ENCODE results near the gene GLI1.
A peak's percentile ranks its signal among the peaks of the same experiment; 100 is the strongest.

The GLI1 gene

DNA sequence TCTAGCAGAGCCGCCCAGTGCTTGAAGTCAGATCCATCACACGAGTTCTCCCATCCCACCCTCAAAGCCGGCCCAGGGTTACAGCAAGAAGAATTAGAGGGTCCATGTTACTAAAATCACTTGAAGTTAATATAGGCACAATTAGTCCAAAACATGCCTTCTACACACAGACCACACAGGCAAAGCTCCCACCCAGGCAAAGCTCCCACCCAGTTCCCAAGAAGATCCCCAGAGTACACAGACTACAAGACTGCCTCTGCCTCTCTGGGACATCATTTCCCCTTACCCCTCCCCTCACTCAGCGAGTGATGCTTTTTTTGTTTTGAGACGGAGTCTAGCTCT, 3.3 kb downstream of the GLI1 start:
- TF ChIP-seq, protein P1, sequence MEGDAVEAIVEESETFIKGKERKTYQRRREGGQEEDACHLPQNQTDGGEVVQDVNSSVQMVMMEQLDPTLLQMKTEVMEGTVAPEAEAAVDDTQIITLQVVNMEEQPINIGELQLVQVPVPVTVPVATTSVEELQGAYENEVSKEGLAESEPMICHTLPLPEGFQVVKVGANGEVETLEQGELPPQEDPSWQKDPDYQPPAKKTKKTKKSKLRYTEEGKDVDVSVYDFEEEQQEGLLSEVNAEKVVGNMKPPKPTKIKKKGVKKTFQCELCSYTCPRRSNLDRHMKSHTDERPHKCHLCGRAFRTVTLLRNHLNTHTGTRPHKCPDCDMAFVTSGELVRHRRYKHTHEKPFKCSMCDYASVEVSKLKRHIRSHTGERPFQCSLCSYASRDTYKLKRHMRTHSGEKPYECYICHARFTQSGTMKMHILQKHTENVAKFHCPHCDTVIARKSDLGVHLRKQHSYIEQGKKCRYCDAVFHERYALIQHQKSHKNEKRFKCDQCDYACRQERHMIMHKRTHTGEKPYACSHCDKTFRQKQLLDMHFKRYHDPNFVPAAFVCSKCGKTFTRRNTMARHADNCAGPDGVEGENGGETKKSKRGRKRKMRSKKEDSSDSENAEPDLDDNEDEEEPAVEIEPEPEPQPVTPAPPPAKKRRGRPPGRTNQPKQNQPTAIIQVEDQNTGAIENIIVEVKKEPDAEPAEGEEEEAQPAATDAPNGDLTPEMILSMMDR (IDR thresholded peaks at IDR 0.05; ENCODE audit: low read depth, low read length): no peak
- TF ChIP-seq EZH2phosphoT487 (IDR thresholded peaks at IDR 0.05; ENCODE audit: low read depth): no peak
- Histone ChIP-seq H3K27me3 (ENCODE audit: low read depth, low read length) (peaks cover 14% of the 10 kb centered on the region), H3K36me3 (replicated peaks; ENCODE audit: low read depth, low read length) (no peaks in the 10 kb centered on the region), H2AFZ (ENCODE audit: low read depth, low read length) (peak overlapping the region; percentile 92; the same call in 1 of the 2 replicates), H3K4me2 (ENCODE audit: low read length) (peak overlapping the region; percentile 79), H4K20me1 (ENCODE audit: insufficient read depth, low read length) (no peaks in the 10 kb centered on the region), H3K79me2 (ENCODE audit: low read length) (no peaks in the 10 kb centered on the region), H3K9ac (ENCODE audit: low read length) (peak overlapping the region; percentile 12; the same call in 1 of the 2 replicates), H3K9me3 (ENCODE audit: insufficient read depth, low read length) (no peaks in the 10 kb centered on the region), H3K4me1 (ENCODE audit: low read length) (peaks cover 35% of the 10 kb centered on the region), H3K27ac (ENCODE audit: low read length) (no peak overlapping the region), H3K4me3 (ENCODE audit: low read length) (peak overlapping the region; percentile 78)

DNA sequence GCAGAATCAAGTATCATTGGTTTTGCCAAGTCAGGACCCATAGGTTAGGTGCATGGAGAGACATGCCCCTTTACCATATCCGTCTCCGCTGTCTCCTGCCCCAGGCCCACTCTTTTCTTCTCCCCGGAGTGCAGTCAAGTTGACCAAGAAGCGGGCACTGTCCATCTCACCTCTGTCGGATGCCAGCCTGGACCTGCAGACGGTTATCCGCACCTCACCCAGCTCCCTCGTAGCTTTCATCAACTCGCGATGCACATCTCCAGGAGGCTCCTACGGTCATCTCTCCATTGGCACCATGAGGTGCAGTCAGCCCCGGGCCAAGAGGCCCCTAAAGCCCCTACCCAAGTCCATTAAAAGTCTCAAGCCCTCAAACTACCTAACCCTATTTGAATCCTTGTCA, 5.0 kb downstream of the GLI1 start:
- H3K27me3 ChIP-seq (ENCODE audit: low read depth, low read length): peaks cover 14% of the 10 kb centered on the region

DNA sequence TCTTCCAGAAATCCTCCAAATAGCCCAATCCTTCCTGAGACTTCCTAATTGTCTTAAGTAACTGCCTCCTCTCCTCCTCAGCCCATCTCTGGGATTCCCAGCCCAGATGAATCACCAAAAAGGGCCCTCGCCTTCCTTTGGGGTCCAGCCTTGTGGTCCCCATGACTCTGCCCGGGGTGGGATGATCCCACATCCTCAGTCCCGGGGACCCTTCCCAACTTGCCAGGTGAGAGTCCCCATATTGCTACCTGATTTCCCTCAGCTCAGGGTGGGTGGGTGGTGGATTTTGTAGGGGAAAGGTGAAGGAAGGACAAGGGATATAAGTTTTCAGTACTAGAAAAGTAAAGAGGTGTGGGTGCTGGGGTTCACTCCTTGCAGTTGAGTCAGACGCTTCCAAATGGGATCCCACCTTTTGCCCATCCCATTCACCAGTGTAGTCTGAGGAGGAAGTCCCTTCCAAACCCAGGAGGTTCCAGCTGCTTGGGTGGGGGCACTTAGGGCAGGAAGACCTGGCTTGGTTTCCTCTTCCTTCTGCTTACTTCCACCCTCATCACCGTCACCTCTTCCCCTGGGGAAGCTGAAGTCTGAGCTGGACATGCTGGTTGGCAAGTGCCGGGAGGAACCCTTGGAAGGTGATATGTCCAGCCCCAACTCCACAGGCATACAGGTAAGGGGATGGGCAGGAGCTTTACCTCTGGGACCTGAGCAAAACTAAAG, 5.6 kb downstream of the GLI1 start:
- Histone ChIP-seq H4K20me1 (ENCODE audit: insufficient read depth, low read length) (no peaks in the 10 kb centered on the region), H3K9me3 (ENCODE audit: insufficient read depth, low read length) (no peaks in the 10 kb centered on the region), H2AFZ (ENCODE audit: low read depth, low read length) (no peak overlapping the region), H3K36me3 (replicated peaks; ENCODE audit: low read depth, low read length) (no peaks in the 10 kb centered on the region), H3K79me2 (ENCODE audit: low read length) (no peaks in the 10 kb centered on the region), H3K27ac (ENCODE audit: low read length) (no peak overlapping the region), H3K27me3 (ENCODE audit: low read depth, low read length) (peaks cover 14% of the 10 kb centered on the region), H3K4me3 (ENCODE audit: low read length) (no peak overlapping the region), H3K9ac (ENCODE audit: low read length) (no peak overlapping the region), H3K4me2 (ENCODE audit: low read length) (no peak overlapping the region), H3K4me1 (ENCODE audit: low read length) (peaks cover 27% of the 10 kb centered on the region)
- TF ChIP-seq, protein P1 (IDR thresholded peaks at IDR 0.05; ENCODE audit: low read depth, low read length): no peak
- TF ChIP-seq EZH2phosphoT487 (IDR thresholded peaks at IDR 0.05; ENCODE audit: low read depth): no peak

More for the DNA sequence above, 5.0 kb downstream of the GLI1 start:
- H3K4me1 ChIP-seq (ENCODE audit: low read length): peaks cover 28% of the 10 kb centered on the region
- H4K20me1 ChIP-seq (ENCODE audit: insufficient read depth, low read length): no peaks in the 10 kb centered on the region
- no peak overlapping the region for H3K9ac ChIP-seq (ENCODE audit: low read length)
- H2AFZ ChIP-seq (ENCODE audit: low read depth, low read length): no peak overlapping the region
- no peak overlapping the region for H3K27ac ChIP-seq (ENCODE audit: low read length)
- no peak overlapping the region for H3K4me3 ChIP-seq (ENCODE audit: low read length)
- H3K36me3 ChIP-seq (replicated peaks; ENCODE audit: low read depth, low read length): no peaks in the 10 kb centered on the region
- H3K4me2 ChIP-seq (ENCODE audit: low read length): no peak overlapping the region
- no peaks in the 10 kb centered on the region for H3K79me2 ChIP-seq (ENCODE audit: low read length)
- TF ChIP-seq EZH2phosphoT487 (IDR thresholded peaks at IDR 0.05; ENCODE audit: low read depth): no peak
- TF ChIP-seq, protein P1 (IDR thresholded peaks at IDR 0.05; ENCODE audit: low read depth, low read length): no peak
- H3K9me3 ChIP-seq (ENCODE audit: insufficient read depth, low read length): no peaks in the 10 kb centered on the region

DNA sequence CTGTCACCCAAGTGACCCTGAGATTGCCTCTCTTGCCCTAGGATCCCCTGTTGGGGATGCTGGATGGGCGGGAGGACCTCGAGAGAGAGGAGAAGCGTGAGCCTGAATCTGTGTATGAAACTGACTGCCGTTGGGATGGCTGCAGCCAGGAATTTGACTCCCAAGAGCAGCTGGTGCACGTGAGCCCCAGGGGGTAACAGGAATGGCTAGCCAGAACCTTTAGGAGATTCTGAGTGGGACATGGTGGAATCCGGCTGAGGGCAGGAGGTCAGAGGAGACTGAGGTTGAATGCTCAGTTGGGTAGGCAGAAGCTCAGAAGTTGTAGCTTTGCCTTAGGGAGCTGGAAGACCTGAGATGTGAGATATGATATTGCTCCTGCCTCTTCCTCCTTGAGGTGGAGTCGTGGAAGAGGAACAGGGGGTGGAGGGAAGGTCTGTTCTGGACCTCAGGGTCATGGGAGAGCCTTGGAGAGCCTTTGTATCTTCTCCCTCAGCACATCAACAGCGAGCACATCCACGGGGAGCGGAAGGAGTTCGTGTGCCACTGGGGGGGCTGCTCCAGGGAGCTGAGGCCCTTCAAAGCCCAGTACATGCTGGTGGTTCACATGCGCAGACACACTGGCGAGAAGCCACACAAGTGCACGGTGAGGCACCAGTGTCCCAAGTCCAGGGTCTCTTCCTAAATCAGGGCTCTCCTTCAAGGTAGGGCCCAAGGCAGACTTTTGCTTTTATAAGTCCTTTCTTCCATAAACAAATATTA, 6.3 kb downstream of the GLI1 start:
- H3K9ac ChIP-seq (ENCODE audit: low read length): no peak overlapping the region
- TF ChIP-seq, protein P1 (IDR thresholded peaks at IDR 0.05; ENCODE audit: low read depth, low read length): no peak
- TF ChIP-seq EZH2phosphoT487 (IDR thresholded peaks at IDR 0.05; ENCODE audit: low read depth): no peak
- no peaks in the 10 kb centered on the region for H3K36me3 ChIP-seq (replicated peaks; ENCODE audit: low read depth, low read length)
- H3K4me2 ChIP-seq (ENCODE audit: low read length): no peak overlapping the region
- peaks cover 11% of the 10 kb centered on the region for H3K27me3 ChIP-seq (ENCODE audit: low read depth, low read length)
- no peaks in the 10 kb centered on the region for H3K9me3 ChIP-seq (ENCODE audit: insufficient read depth, low read length)
- H3K27ac ChIP-seq (ENCODE audit: low read length): no peak overlapping the region
- no peaks in the 10 kb centered on the region for H3K79me2 ChIP-seq (ENCODE audit: low read length)
- H4K20me1 ChIP-seq (ENCODE audit: insufficient read depth, low read length): no peaks in the 10 kb centered on the region
- no peak overlapping the region for H3K4me3 ChIP-seq (ENCODE audit: low read length)
- H2AFZ ChIP-seq (ENCODE audit: low read depth, low read length): no peak overlapping the region
- peaks cover 19% of the 10 kb centered on the region for H3K4me1 ChIP-seq (ENCODE audit: low read length)
